H7 (cell line): ENCODE measurements around the gene ITIH5. TPM values are rescaled to one million over a fixed set of nuclear protein-coding genes. Genes with fewer than 3 reads are reported as not detected.
"Not testable (repeated sequence)": the region's sequence is repeated elsewhere in the genome, so short reads cannot be mapped to it uniquely, and the experiment has no call there.

Experiments
- DNase-seq: peaks from one replicate; pipeline ENCODE4 v3.0.0; 2012
- H3K27me3 ChIP-seq: 2 replicates; pipeline ENCODE4 v1.6.0; 2011; ENCODE audit warnings: mild to moderate bottlenecking, low read length; ENCODE audit not compliant: control insufficient read depth, insufficient read depth
- H3K36me3 ChIP-seq: replicated peaks from 2 replicates; pipeline ENCODE4 v1.5.1; 2011; ENCODE audit warnings: low read length; ENCODE audit not compliant: control insufficient read depth, insufficient read depth
- H3K4me3 ChIP-seq: 2 replicates; pipeline ENCODE4 v1.5.1; 2011; ENCODE audit warnings: low read depth, mild to moderate bottlenecking, control low read depth, low read length, moderate library complexity; ENCODE audit not compliant: insufficient read depth
- total RNA-seq: library from RNA; depleted of rRNA; stranded (reverse); fragments of >200 nt; shearing (Covaris generic); gene quantifications from 2 replicates; pipeline ENCODE4 v1.2.3, GENCODE V29; 2014

ITIH5 gene
- total RNA-seq, 1 experiment from 2014 or later, result 1.9 TPM

- Histone ChIP-seq H3K4me3 (peak overlapping the region; percentile 53), H3K27me3 (peaks cover 23% of the 10 kb centered on the region), H3K36me3 (no peaks in the 10 kb centered on the region)
- peak; percentile 81 for DNase-seq
Observed at GRCh38 chr10:7667262-7668141, 736 bp upstream of the ITIH5 start.

GRCh38 chr10:7665767-7666166 lies 999 bp downstream of the ITIH5 start:
- no peak for DNase-seq
- H3K27me3 ChIP-seq, result peaks cover 23% of the 10 kb centered on the region
- H3K36me3 ChIP-seq, result no peaks in the 10 kb centered on the region
- peak overlapping the region; percentile 61; the same call in 1 of the 2 replicates for H3K4me3 ChIP-seq

GRCh38 chr10:7664707-7665106 lies 2.1 kb downstream of the ITIH5 start:
- Histone ChIP-seq H3K27me3 (peaks cover 23% of the 10 kb centered on the region), H3K4me3 (no peak overlapping the region), H3K36me3 (no peaks in the 10 kb centered on the region)
- no peak for DNase-seq

- Histone ChIP-seq H3K4me3 (no peak overlapping the region), H3K27me3 (peaks cover 21% of the 10 kb centered on the region), H3K36me3 (no peaks in the 10 kb centered on the region)
- DNase-seq, result no peak
Observed at GRCh38 chr10:7662522-7662921, 4.2 kb downstream of the ITIH5 start.

GRCh38 chr10:7659560-7659959 lies 7.2 kb downstream of the ITIH5 start:
- no peak for DNase-seq
- Histone ChIP-seq H3K36me3 (no peaks in the 10 kb centered on the region), H3K27me3 (peaks cover 3% of the 10 kb centered on the region; the same call in 1 of the 2 replicates), H3K4me3 (no peak overlapping the region)

GRCh38 chr10:7657552-7657951 lies 9.2 kb downstream of the ITIH5 start:
- Histone ChIP-seq H3K4me3 (no peak overlapping the region), H3K27me3 (no peaks in the 10 kb centered on the region), H3K36me3 (no peaks in the 10 kb centered on the region)
- no peak for DNase-seq

- H3K27me3 ChIP-seq, H3K4me3 ChIP-seq, H3K36me3 ChIP-seq, DNase-seq: not testable (repeated sequence)
Observed at GRCh38 chr10:7657079-7657478, 9.7 kb downstream of the ITIH5 start.

GRCh38 chr10:7651853-7652470 lies 14.8 kb downstream of the ITIH5 start:
- no peaks in the 10 kb centered on the region for H3K27me3 ChIP-seq
- H3K4me3 ChIP-seq, result no peak overlapping the region
- DNase-seq, result no peak
- no peaks in the 10 kb centered on the region for H3K36me3 ChIP-seq

- no peaks in the 10 kb centered on the region for H3K36me3 ChIP-seq
- H3K27me3 ChIP-seq, result no peaks in the 10 kb centered on the region
- DNase-seq, result no peak
- H3K4me3 ChIP-seq, result no peak overlapping the region
Observed at GRCh38 chr10:7649673-7650300, 17.0 kb downstream of the ITIH5 start.

- Histone ChIP-seq H3K27me3 (no peaks in the 10 kb centered on the region), H3K36me3 (no peaks in the 10 kb centered on the region), H3K4me3 (no peak overlapping the region)
- no peak for DNase-seq
Observed at GRCh38 chr10:7647062-7647664, 19.6 kb downstream of the ITIH5 start.

GRCh38 chr10:7642491-7643011 lies 24.2 kb downstream of the ITIH5 start:
- no peaks in the 10 kb centered on the region for H3K36me3 ChIP-seq
- H3K4me3 ChIP-seq, result no peak overlapping the region
- H3K27me3 ChIP-seq, result no peaks in the 10 kb centered on the region
- DNase-seq, result no peak

GRCh38 chr10:7635408-7636125 lies 31.2 kb downstream of the ITIH5 start:
- Histone ChIP-seq H3K4me3 (no peak overlapping the region), H3K36me3 (no peaks in the 10 kb centered on the region), H3K27me3 (no peaks in the 10 kb centered on the region)
- peak; percentile 65 for DNase-seq

GRCh38 chr10:7634142-7634894 lies 32.4 kb downstream of the ITIH5 start:
- no peak overlapping the region for H3K4me3 ChIP-seq
- no peaks in the 10 kb centered on the region for H3K36me3 ChIP-seq
- no peaks in the 10 kb centered on the region for H3K27me3 ChIP-seq
- no peak for DNase-seq
